Loucy (cell line): ENCODE data around the gene RTN4RL2.

ENCODE experiments used
- EZH2phosphoT487 ChIP-seq: fragments of 200-600 bp; IDR thresholded peaks from 2 replicates; pipeline ENCODE4 v1.6.1; 2018; ENCODE audit warnings: antibody characterized with exemption, mild to moderate bottlenecking, moderate library complexity, borderline replicate concordance
- TF ChIP-seq, protein P1 (sequence below): fragments of 200-600 bp; sonication (generic); conservative IDR thresholded peaks from 2 replicates; pipeline ENCODE4 v1.5.1; 2014; ENCODE audit warnings: mild to moderate bottlenecking, antibody characterized with exemption, low read length

DNA sequence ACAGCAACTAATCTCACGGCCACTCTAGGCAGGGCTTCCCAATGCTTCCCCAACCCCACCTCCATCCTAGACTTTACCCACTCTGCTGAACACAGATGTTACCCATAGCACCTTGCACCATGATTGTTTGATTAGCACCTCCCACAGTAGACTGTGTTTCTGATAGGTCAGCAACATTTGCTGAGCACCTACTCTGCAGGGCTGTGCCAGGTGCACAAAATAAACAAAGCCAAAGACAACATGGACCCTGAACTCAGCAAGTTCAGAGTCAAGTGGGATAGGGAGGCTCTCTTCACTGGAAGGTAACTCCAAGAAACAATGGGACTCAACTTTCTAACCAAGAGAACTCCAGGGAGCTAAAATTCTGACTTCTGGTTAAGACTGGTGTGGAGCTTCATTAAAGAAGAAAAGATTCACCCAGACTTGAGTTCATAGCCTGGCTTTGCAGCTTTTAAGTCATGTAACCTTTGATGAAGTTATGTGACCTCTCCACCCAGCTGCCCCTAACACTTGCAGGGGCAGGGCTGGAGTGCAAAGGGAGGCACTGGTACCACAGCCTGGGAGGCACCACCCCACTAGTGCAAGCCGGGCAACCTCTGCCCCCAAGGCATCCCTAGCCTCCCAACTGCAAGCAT is 6.7 kb upstream of the RTN4RL2 start:
- TF ChIP-seq, protein P1, sequence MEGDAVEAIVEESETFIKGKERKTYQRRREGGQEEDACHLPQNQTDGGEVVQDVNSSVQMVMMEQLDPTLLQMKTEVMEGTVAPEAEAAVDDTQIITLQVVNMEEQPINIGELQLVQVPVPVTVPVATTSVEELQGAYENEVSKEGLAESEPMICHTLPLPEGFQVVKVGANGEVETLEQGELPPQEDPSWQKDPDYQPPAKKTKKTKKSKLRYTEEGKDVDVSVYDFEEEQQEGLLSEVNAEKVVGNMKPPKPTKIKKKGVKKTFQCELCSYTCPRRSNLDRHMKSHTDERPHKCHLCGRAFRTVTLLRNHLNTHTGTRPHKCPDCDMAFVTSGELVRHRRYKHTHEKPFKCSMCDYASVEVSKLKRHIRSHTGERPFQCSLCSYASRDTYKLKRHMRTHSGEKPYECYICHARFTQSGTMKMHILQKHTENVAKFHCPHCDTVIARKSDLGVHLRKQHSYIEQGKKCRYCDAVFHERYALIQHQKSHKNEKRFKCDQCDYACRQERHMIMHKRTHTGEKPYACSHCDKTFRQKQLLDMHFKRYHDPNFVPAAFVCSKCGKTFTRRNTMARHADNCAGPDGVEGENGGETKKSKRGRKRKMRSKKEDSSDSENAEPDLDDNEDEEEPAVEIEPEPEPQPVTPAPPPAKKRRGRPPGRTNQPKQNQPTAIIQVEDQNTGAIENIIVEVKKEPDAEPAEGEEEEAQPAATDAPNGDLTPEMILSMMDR = no peak
- TF ChIP-seq EZH2phosphoT487 = no peak
